Osteocyte (in vitro differentiated cells): Measurements from ENCODE around the gene CREB5. TPM values are rescaled to one million over a fixed set of nuclear protein-coding genes. Genes with fewer than 3 reads are reported as not detected.

ENCODE experiments used
- DNase-seq: peaks from one replicate; pipeline ENCODE4 v3.0.0; 2021; ENCODE audit warnings: mixed read lengths; ENCODE audit not compliant: unreplicated experiment; ENCODE audit errors: extremely low spot score
- H3K27ac Mint-ChIP-seq: one replicate; pipeline ENCODE4 v1.8.0; 2021; ENCODE audit warnings: mild to moderate bottlenecking, mixed read lengths; ENCODE audit not compliant: unreplicated experiment
- H3K27me3 Mint-ChIP-seq: one replicate; pipeline ENCODE4 v1.8.0; 2021; ENCODE audit warnings: mixed read lengths; ENCODE audit not compliant: unreplicated experiment
- H3K36me3 Mint-ChIP-seq: one replicate; pipeline ENCODE4 v1.8.0; 2021; ENCODE audit warnings: mixed read lengths; ENCODE audit not compliant: unreplicated experiment
- H3K4me1 Mint-ChIP-seq: one replicate; pipeline ENCODE4 v1.8.0; 2021; ENCODE audit warnings: mixed read lengths; ENCODE audit not compliant: unreplicated experiment
- H3K4me3 Mint-ChIP-seq: one replicate; pipeline ENCODE4 v1.8.0; 2021; ENCODE audit warnings: mild to moderate bottlenecking, moderate library complexity, mixed read lengths; ENCODE audit not compliant: unreplicated experiment
- H3K9me3 Mint-ChIP-seq: one replicate; pipeline ENCODE4 v1.8.0; 2021; ENCODE audit warnings: mixed read lengths; ENCODE audit not compliant: unreplicated experiment
- CTCF ChIP-seq: fragments of 200-600 bp; sonication (generic); IDR thresholded peaks from 2 replicates; pipeline ENCODE4 v1.5.0; 2021; ENCODE audit warnings: antibody characterized with exemption, mild to moderate bottlenecking, moderate library complexity
- total RNA-seq: library from RNA; stranded (reverse); gene quantifications from 2 replicates; pipeline ENCODE4 v1.2.1, GENCODE V29; 2021

Gene CREB5
- total RNA-seq, 1 donor from 2014 or later = 7.5 TPM

- Mint-ChIP-seq H3K36me3 (no peaks in the 10 kb centered on the region), H3K9me3 (no peaks in the 10 kb centered on the region), H3K27ac (no peak overlapping the region), H3K4me1 (peaks cover 1% of the 10 kb centered on the region), H3K27me3 (peaks cover 18% of the 10 kb centered on the region), H3K4me3 (no peak overlapping the region)
- no peak for DNase-seq
- no peak for TF ChIP-seq CTCF
Observed at GRCh38 chr7:28382144-28382543, 30.2 kb upstream of the CREB5 start.

GRCh38 chr7:28383975-28384374 is 28.3 kb upstream of the CREB5 start:
- no peaks in the 10 kb centered on the region for H3K36me3 Mint-ChIP-seq
- H3K4me1 Mint-ChIP-seq = peaks cover 1% of the 10 kb centered on the region
- H3K4me3 Mint-ChIP-seq = no peak overlapping the region
- H3K27ac Mint-ChIP-seq = no peak overlapping the region
- no peak for DNase-seq
- TF ChIP-seq CTCF = no peak
- no peaks in the 10 kb centered on the region for H3K9me3 Mint-ChIP-seq
- H3K27me3 Mint-ChIP-seq = peaks cover 22% of the 10 kb centered on the region

- DNase-seq = no peak
- no peaks in the 10 kb centered on the region for H3K36me3 Mint-ChIP-seq
- peaks cover 28% of the 10 kb centered on the region for H3K27me3 Mint-ChIP-seq
- peak; percentile 81 for TF ChIP-seq CTCF
- peaks cover 7% of the 10 kb centered on the region for H3K4me1 Mint-ChIP-seq
- H3K4me3 Mint-ChIP-seq = peak overlapping the region; percentile 55
- no peaks in the 10 kb centered on the region for H3K9me3 Mint-ChIP-seq
- H3K27ac Mint-ChIP-seq = no peak overlapping the region
Observed at GRCh38 chr7:28389504-28390395, 22.6 kb upstream of the CREB5 start.

- no peaks in the 10 kb centered on the region for H3K36me3 Mint-ChIP-seq
- no peak overlapping the region for H3K27ac Mint-ChIP-seq
- no peaks in the 10 kb centered on the region for H3K9me3 Mint-ChIP-seq
- no peak for TF ChIP-seq CTCF
- H3K4me3 Mint-ChIP-seq = no peak overlapping the region
- no peak for DNase-seq
- peaks cover 33% of the 10 kb centered on the region for H3K27me3 Mint-ChIP-seq
- peaks cover 7% of the 10 kb centered on the region for H3K4me1 Mint-ChIP-seq
Observed at GRCh38 chr7:28390426-28390825, 21.9 kb upstream of the CREB5 start.

GRCh38 chr7:28392289-28392688 is 20.0 kb upstream of the CREB5 start:
- Mint-ChIP-seq H3K27ac (no peak overlapping the region), H3K36me3 (no peaks in the 10 kb centered on the region), H3K27me3 (peaks cover 25% of the 10 kb centered on the region), H3K9me3 (no peaks in the 10 kb centered on the region), H3K4me1 (peaks cover 7% of the 10 kb centered on the region), H3K4me3 (no peak overlapping the region)
- no peak for DNase-seq
- no peak for TF ChIP-seq CTCF
